ENCODE data around the gene AUTS2. TPM values are rescaled to one million over a fixed set of nuclear protein-coding genes. Genes with fewer than 3 reads are reported as not detected.

The AUTS2 gene
- total and polyA plus RNA-seq, 10 donors = 6.1 to 54.8 (median 29.1) TPM

GRCh38 chr7:69895446-69895845 is 297.2 kb downstream of the AUTS2 start:
- WGBS, 5 donors = 77 to 91% (median 82%) methylated on average over 2 of the region's 2 CpGs

GRCh38 chr7:69896121-69896520 is 297.8 kb downstream of the AUTS2 start:
- no peak overlapping the region for H3K4me3 ChIP-seq
- no peaks in the 10 kb centered on the region for H3K27me3 ChIP-seq (replicated peaks in 1 of 7)
- H3K9me3 ChIP-seq = no peaks in the 10 kb centered on the region
- 66 to 79% (median 72%) methylated on average over 5 of the region's 5 CpGs for WGBS, 5 donors
- TF ChIP-seq CTCF (IDR thresholded peaks at IDR 0.05 in 8 of 11, conservative IDR thresholded peaks at IDR 0.05 in 3 of 11) (no peak), POLR2AphosphoS5 (IDR thresholded peaks at IDR 0.05) (no peak), POLR2A (IDR thresholded peaks at IDR 0.05) (no peak)
- DNase-seq = no peak
- H3K36me3 ChIP-seq = peaks cover 0 to 14% (median 0%) of the 10 kb centered on the region in 6 donors
- H3K4me1 ChIP-seq = no peaks in the 10 kb centered on the region
- intact Hi-C loops (cut with DNase I; ENCODE audit: low total_unique reads) = no loop called here
- no peak overlapping the region for H3K27ac ChIP-seq

More at GRCh38 chr7:69895446-69895845, 297.2 kb downstream of the AUTS2 start:
- no peaks in the 10 kb centered on the region for H3K9me3 ChIP-seq
- no peak overlapping the region for H3K4me3 ChIP-seq
- no peak overlapping the region for H3K27ac ChIP-seq
- no peaks in the 10 kb centered on the region for H3K4me1 ChIP-seq
- DNase-seq = no peak
- H3K36me3 ChIP-seq = peaks cover 0 to 14% (median 0%) of the 10 kb centered on the region in 6 donors
- no peaks in the 10 kb centered on the region for H3K27me3 ChIP-seq (replicated peaks in 1 of 7)
- intact Hi-C loops (cut with DNase I; ENCODE audit: low total_unique reads) = no loop called here
- no peak for TF ChIP-seq CTCF (IDR thresholded peaks at IDR 0.05 in 8 of 11, conservative IDR thresholded peaks at IDR 0.05 in 3 of 11)
- no peak for TF ChIP-seq POLR2A (IDR thresholded peaks at IDR 0.05)
- TF ChIP-seq POLR2AphosphoS5 (IDR thresholded peaks at IDR 0.05) = no peak

GRCh38 chr7:69898189-69898588 is 299.9 kb downstream of the AUTS2 start:
- Histone ChIP-seq H3K4me1 (no peaks in the 10 kb centered on the region), H3K27ac (no peak overlapping the region), H3K4me3 (no peak overlapping the region), H3K27me3 (replicated peaks in 1 of 7) (no peaks in the 10 kb centered on the region), H3K9me3 (no peaks in the 10 kb centered on the region), H3K36me3 (peaks cover 0 to 14% (median 0%) of the 10 kb centered on the region in 6 donors)
- 31 to 63% (median 53%) methylated on average over 2 of the region's 2 CpGs for WGBS, 5 donors
- TF ChIP-seq POLR2A (IDR thresholded peaks at IDR 0.05) = no peak
- TF ChIP-seq POLR2AphosphoS5 (IDR thresholded peaks at IDR 0.05) = no peak
- TF ChIP-seq CTCF (IDR thresholded peaks at IDR 0.05 in 8 of 11, conservative IDR thresholded peaks at IDR 0.05 in 3 of 11) = no peak
- intact Hi-C loops (cut with DNase I; ENCODE audit: low total_unique reads) = no loop called here
- DNase-seq = no peak

- Histone ChIP-seq H3K27me3 (replicated peaks in 1 of 7) (no peaks in the 10 kb centered on the region), H3K36me3 (peaks cover 0 to 14% (median 0%) of the 10 kb centered on the region in 6 donors), H3K4me3 (no peak overlapping the region), H3K27ac (no peak overlapping the region), H3K4me1 (peaks cover 0 to 19% (median 2%) of the 10 kb centered on the region in 6 donors), H3K9me3 (no peaks in the 10 kb centered on the region)
- TF ChIP-seq CTCF (IDR thresholded peaks at IDR 0.05 in 8 of 11, conservative IDR thresholded peaks at IDR 0.05 in 3 of 11) = no peak
- no peak for TF ChIP-seq POLR2AphosphoS5 (IDR thresholded peaks at IDR 0.05)
- TF ChIP-seq POLR2A (IDR thresholded peaks at IDR 0.05) = no peak
- DNase-seq = no peak
- intact Hi-C loops (cut with DNase I; ENCODE audit: low total_unique reads) = no loop called here
Measured at GRCh38 chr7:69903410-69903809, 305.1 kb downstream of the AUTS2 start.

Measured in spleen (tissue), 11 donors.